D721Med (cell line): ENCODE measurements around the gene PDGFD.

ENCODE experiments used
- DNase-seq: peaks from one replicate; pipeline ENCODE4 v3.0.0; 2011; ENCODE audit warnings: low spot score; ENCODE audit not compliant: insufficient read length
- FAIRE-seq: peaks from 2 replicates; lab custom pipeline; 2011; peaks lifted over from hg19 to GRCh38; lab: Jason Lieb, UNC
- TF ChIP-seq, protein P1 (sequence below): IDR thresholded peaks from 2 replicates; pipeline ENCODE4 v1.5.1; 2012; ENCODE audit warnings: mild to moderate bottlenecking, control low read depth; ENCODE audit not compliant: insufficient read depth; ENCODE audit errors: missing control alignments

Gene PDGFD

DNA sequence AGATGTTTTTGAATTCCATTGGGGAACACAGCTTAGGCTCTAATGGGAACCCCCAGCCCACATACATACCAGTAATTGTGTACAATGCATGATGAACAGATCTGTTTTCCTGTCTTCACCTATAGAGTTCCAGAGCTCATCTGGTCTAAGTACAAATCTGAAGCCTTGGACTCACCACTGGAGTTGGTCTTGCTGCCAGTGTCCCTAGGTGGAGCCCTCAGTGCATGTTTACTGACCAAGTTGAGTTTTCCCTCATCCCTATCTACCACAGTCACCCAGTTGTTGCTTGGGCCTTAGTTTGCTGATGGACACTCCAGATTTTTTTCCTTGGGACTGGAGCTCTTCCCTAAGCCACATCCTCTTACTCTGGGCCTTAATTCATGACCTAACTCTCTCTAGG lies 286.7 kb downstream of the PDGFD start:
- FAIRE-seq, result no peak
- DNase-seq, result no peak
- TF ChIP-seq, protein P1, sequence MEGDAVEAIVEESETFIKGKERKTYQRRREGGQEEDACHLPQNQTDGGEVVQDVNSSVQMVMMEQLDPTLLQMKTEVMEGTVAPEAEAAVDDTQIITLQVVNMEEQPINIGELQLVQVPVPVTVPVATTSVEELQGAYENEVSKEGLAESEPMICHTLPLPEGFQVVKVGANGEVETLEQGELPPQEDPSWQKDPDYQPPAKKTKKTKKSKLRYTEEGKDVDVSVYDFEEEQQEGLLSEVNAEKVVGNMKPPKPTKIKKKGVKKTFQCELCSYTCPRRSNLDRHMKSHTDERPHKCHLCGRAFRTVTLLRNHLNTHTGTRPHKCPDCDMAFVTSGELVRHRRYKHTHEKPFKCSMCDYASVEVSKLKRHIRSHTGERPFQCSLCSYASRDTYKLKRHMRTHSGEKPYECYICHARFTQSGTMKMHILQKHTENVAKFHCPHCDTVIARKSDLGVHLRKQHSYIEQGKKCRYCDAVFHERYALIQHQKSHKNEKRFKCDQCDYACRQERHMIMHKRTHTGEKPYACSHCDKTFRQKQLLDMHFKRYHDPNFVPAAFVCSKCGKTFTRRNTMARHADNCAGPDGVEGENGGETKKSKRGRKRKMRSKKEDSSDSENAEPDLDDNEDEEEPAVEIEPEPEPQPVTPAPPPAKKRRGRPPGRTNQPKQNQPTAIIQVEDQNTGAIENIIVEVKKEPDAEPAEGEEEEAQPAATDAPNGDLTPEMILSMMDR, result no peak

DNA sequence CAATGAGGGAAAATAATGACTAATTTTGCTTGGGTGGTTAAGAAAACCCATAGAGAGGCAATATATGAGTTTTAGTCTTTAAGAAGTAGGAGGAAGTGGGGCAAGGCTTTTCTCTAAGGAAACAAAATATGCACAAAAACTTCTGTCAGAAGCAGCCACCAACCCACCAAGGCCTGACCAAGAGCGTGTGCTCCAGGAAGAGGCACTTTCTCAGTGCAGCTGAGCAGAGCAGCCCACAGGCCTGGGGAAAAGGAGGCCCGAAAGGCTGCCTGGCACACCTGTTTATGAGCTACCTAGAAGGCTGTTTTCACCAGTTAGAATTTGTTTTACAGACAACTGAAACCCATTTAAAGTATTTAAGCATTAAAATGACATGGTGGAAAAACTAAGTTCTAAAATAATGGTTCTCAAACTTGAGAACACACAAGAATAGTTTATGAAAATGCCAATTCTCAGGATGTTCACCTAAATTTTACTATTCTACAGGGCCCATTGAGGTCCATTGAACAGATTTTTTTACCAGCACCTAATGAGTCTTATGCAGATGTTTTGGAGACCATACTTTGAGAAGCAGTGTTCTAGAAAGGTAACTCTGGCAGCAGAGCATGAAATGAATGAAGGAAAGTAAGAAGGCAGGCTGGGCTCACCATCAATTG lies 288.0 kb downstream of the PDGFD start:
- DNase-seq (no peak), FAIRE-seq (no peak)
- TF ChIP-seq, protein P1, result no peak

DNA sequence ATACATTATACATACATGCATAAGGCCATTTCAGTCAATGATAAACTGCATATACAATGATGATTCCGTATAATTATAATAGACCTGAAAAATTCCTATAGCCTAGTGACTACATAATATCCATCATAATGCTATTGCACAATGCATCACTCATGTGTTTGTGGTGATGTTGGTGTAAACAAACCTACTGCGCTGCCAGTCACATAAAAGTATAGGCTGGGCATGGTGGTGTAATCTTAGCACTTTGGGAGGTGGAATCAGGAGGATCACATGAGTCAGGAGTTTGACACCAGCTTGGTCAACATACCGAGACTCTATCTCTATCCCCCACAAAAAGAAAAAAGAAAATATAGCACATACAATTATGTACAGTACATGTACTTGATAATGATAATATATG lies 291.2 kb downstream of the PDGFD start:
- no peak for FAIRE-seq
- TF ChIP-seq, protein P1, result no peak
- DNase-seq, result no peak

DNA sequence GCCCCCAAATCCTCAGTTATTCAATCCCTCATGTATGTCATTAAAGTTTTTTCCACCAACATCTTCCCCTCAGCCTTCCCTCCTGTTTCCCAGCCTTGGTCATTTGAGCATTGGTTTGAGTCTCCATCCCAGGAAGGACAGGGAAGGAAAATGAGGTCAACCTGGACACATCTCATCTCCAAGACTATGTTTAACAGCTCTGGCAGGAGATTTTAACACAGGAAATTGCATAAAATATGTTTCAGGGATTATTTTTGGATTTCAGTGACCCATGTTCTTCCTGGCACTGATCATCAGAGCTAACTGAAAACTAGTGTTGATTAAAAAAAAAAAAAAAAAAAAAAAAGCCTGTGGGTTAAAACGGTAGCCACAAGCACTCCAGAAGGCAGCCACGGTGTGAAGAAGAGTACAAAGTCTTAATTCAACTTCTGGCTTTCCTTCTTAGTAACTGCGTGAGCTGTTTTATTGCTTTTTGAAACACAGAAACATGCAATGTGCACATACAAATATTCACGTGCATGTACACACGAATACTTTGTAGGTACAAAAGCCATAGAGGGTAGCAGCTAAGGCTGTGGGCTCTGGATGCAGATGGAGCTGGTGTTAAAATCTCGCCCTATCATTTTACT lies 291.9 kb downstream of the PDGFD start:
- DNase-seq (no peak), FAIRE-seq (no peak)
- TF ChIP-seq, protein P1, result no peak

DNA sequence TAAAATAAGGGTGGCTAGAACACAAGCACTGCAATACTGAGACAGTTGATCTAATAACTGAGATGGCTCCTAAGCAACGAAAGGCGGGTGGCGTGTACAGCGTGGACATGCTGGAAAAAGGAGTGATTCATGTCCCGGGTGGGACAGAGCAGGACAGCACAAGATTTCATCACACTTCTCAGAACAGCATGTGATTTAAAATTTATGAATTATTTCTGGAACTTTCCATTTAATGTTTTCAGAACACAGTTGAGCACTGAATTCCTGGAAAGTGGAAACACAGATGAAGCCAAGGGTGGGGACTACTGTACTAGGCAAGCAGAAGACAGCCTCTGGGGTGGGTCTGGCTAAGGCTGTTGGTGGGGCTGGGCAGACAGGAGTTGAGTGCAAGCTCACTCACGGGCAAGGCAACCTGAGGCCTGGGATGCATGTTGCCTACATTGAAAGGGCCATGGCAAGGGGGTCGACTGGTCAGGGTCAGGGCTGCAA lies 293.1 kb downstream of the PDGFD start:
- DNase-seq (no peak), FAIRE-seq (no peak)
- TF ChIP-seq, protein P1, result no peak

DNA sequence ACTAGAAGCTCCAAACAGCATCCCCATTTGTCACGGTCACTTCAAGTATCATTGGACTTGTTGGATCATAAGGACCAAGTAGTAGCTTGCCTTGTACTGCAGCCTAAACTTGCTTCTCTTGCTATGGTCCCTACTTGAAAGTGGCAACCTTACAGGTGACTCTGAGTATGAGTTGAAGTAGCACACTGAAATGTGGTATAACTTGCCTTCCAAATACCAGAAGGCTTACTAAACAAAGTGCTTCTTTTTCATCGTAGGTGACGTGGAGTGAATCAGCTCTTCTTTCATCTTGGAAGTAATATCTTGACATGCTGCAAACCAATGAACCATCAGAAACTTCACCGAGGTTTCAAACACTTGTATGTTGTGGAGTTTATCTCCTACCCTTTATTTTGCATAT lies 296.5 kb downstream of the PDGFD start:
- FAIRE-seq, result no peak
- DNase-seq, result no peak
- TF ChIP-seq, protein P1, result no peak

DNA sequence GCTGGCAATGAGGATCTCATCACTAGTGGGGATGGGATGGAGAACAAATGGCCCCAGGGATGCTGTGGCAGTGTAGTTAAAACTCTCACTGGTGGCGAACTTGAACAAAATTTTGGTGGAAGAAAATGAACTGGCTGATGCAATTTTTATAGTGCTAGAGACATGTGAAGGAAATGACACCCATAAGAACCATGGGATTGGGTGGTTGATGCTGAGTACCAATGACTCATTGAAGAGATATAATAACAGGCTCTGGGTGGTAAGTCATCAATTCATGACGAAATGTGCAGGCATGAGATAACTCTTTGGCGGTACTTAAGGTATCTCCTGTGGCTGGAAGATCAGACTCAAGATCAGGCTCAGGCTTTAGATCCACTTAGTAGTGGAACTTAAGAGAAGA lies 300.4 kb downstream of the PDGFD start:
- FAIRE-seq (no peak), DNase-seq (no peak)
- TF ChIP-seq, protein P1, result no peak
